Measurements from ENCODE around the gene TMEM176A. TPM values are rescaled to one million over a fixed set of nuclear protein-coding genes. Genes with fewer than 3 reads are reported as not detected.

Gene TMEM176A
- total RNA-seq, 2 donors from 2014 or later: 0.45 TPM; not detected in 1

- Mint-ChIP-seq H3K9me3 (peaks cover 7% of the 10 kb centered on the region), H3K27me3 (peaks cover 21% of the 10 kb centered on the region), H3K27ac (no peak overlapping the region), H3K4me3 (no peak overlapping the region), H3K36me3 (ENCODE audit: low read depth) (no peaks in the 10 kb centered on the region), H3K4me1 (no peaks in the 10 kb centered on the region)
- ATAC-seq (replicated peaks): no peak
Observed at GRCh38 chr7:150820578-150821198, 20.1 kb downstream of the TMEM176A start.

- ATAC-seq (replicated peaks): no peak
- H3K27ac Mint-ChIP-seq: no peak overlapping the region
- no peak overlapping the region for H3K4me3 Mint-ChIP-seq
- peaks cover 17% of the 10 kb centered on the region for H3K27me3 Mint-ChIP-seq
- H3K36me3 Mint-ChIP-seq (ENCODE audit: low read depth): no peaks in the 10 kb centered on the region
- no peaks in the 10 kb centered on the region for H3K9me3 Mint-ChIP-seq
- H3K4me1 Mint-ChIP-seq: no peaks in the 10 kb centered on the region
Observed at GRCh38 chr7:150823043-150823442, 22.5 kb downstream of the TMEM176A start.

GRCh38 chr7:150823484-150824126, 23.0 kb downstream of the TMEM176A start:
- H3K9me3 Mint-ChIP-seq: no peaks in the 10 kb centered on the region
- ATAC-seq (replicated peaks): no peak
- H3K27ac Mint-ChIP-seq: no peak overlapping the region
- no peak overlapping the region for H3K4me3 Mint-ChIP-seq
- no peaks in the 10 kb centered on the region for H3K36me3 Mint-ChIP-seq (ENCODE audit: low read depth)
- no peaks in the 10 kb centered on the region for H3K4me1 Mint-ChIP-seq
- H3K27me3 Mint-ChIP-seq: peaks cover 21% of the 10 kb centered on the region

- no peaks in the 10 kb centered on the region for H3K9me3 Mint-ChIP-seq
- no peaks in the 10 kb centered on the region for H3K36me3 Mint-ChIP-seq (ENCODE audit: low read depth)
- no peak for ATAC-seq (replicated peaks)
- H3K4me3 Mint-ChIP-seq: no peak overlapping the region
- H3K27me3 Mint-ChIP-seq: peaks cover 23% of the 10 kb centered on the region
- no peak overlapping the region for H3K27ac Mint-ChIP-seq
- no peaks in the 10 kb centered on the region for H3K4me1 Mint-ChIP-seq
Observed at GRCh38 chr7:150824379-150825177, 24.0 kb downstream of the TMEM176A start.

GRCh38 chr7:150826061-150826849, 25.7 kb downstream of the TMEM176A start:
- no peaks in the 10 kb centered on the region for H3K4me1 Mint-ChIP-seq
- no peaks in the 10 kb centered on the region for H3K9me3 Mint-ChIP-seq
- H3K4me3 Mint-ChIP-seq: no peak overlapping the region
- peaks cover 32% of the 10 kb centered on the region for H3K27me3 Mint-ChIP-seq
- ATAC-seq (replicated peaks): no peak
- H3K27ac Mint-ChIP-seq: no peak overlapping the region
- H3K36me3 Mint-ChIP-seq (ENCODE audit: low read depth): no peaks in the 10 kb centered on the region

GRCh38 chr7:150828384-150828783, 27.8 kb downstream of the TMEM176A start:
- H3K4me3 Mint-ChIP-seq: no peak overlapping the region
- no peaks in the 10 kb centered on the region for H3K4me1 Mint-ChIP-seq
- no peak for ATAC-seq (replicated peaks)
- no peaks in the 10 kb centered on the region for H3K9me3 Mint-ChIP-seq
- peaks cover 26% of the 10 kb centered on the region for H3K27me3 Mint-ChIP-seq
- no peak overlapping the region for H3K27ac Mint-ChIP-seq
- H3K36me3 Mint-ChIP-seq (ENCODE audit: low read depth): no peaks in the 10 kb centered on the region

- Mint-ChIP-seq H3K4me1 (no peaks in the 10 kb centered on the region), H3K9me3 (no peaks in the 10 kb centered on the region), H3K27me3 (peaks cover 33% of the 10 kb centered on the region), H3K4me3 (no peak overlapping the region), H3K27ac (no peak overlapping the region), H3K36me3 (ENCODE audit: low read depth) (no peaks in the 10 kb centered on the region)
- ATAC-seq (replicated peaks): no peak
Observed at GRCh38 chr7:150829426-150829825, 28.9 kb downstream of the TMEM176A start.

GRCh38 chr7:150830937-150831336, 30.4 kb downstream of the TMEM176A start:
- Mint-ChIP-seq H3K36me3 (ENCODE audit: low read depth) (no peaks in the 10 kb centered on the region), H3K4me3 (no peak overlapping the region), H3K9me3 (no peaks in the 10 kb centered on the region), H3K27ac (no peak overlapping the region), H3K4me1 (no peaks in the 10 kb centered on the region), H3K27me3 (peaks cover 34% of the 10 kb centered on the region)
- ATAC-seq (replicated peaks): no peak

- no peak overlapping the region for H3K4me3 Mint-ChIP-seq
- peaks cover 28% of the 10 kb centered on the region for H3K27me3 Mint-ChIP-seq
- H3K36me3 Mint-ChIP-seq (ENCODE audit: low read depth): no peaks in the 10 kb centered on the region
- no peak overlapping the region for H3K27ac Mint-ChIP-seq
- ATAC-seq (replicated peaks): no peak
- H3K9me3 Mint-ChIP-seq: no peaks in the 10 kb centered on the region
- H3K4me1 Mint-ChIP-seq: no peaks in the 10 kb centered on the region
Observed at GRCh38 chr7:150831851-150832250, 31.3 kb downstream of the TMEM176A start.

GRCh38 chr7:150835019-150835418, 34.5 kb downstream of the TMEM176A start:
- no peak overlapping the region for H3K27ac Mint-ChIP-seq
- H3K36me3 Mint-ChIP-seq (ENCODE audit: low read depth): no peaks in the 10 kb centered on the region
- no peak overlapping the region for H3K4me3 Mint-ChIP-seq
- no peaks in the 10 kb centered on the region for H3K9me3 Mint-ChIP-seq
- no peak for ATAC-seq (replicated peaks)
- H3K27me3 Mint-ChIP-seq: peaks cover 20% of the 10 kb centered on the region
- H3K4me1 Mint-ChIP-seq: no peaks in the 10 kb centered on the region

- H3K27me3 Mint-ChIP-seq: peaks cover 14% of the 10 kb centered on the region
- ATAC-seq (replicated peaks): no peak
- H3K4me3 Mint-ChIP-seq: no peak overlapping the region
- H3K9me3 Mint-ChIP-seq: no peaks in the 10 kb centered on the region
- H3K27ac Mint-ChIP-seq: no peak overlapping the region
- no peaks in the 10 kb centered on the region for H3K36me3 Mint-ChIP-seq (ENCODE audit: low read depth)
- no peaks in the 10 kb centered on the region for H3K4me1 Mint-ChIP-seq
Observed at GRCh38 chr7:150835702-150836280, 35.2 kb downstream of the TMEM176A start.

- no peak overlapping the region for H3K4me3 Mint-ChIP-seq
- no peaks in the 10 kb centered on the region for H3K36me3 Mint-ChIP-seq (ENCODE audit: low read depth)
- H3K27me3 Mint-ChIP-seq: peaks cover 6% of the 10 kb centered on the region
- no peaks in the 10 kb centered on the region for H3K9me3 Mint-ChIP-seq
- ATAC-seq (replicated peaks): no peak
- H3K27ac Mint-ChIP-seq: no peak overlapping the region
- H3K4me1 Mint-ChIP-seq: no peaks in the 10 kb centered on the region
Observed at GRCh38 chr7:150838965-150839650, 38.5 kb downstream of the TMEM176A start.

- Mint-ChIP-seq H3K36me3 (ENCODE audit: low read depth) (no peaks in the 10 kb centered on the region), H3K4me1 (no peaks in the 10 kb centered on the region), H3K27ac (no peak overlapping the region), H3K9me3 (no peaks in the 10 kb centered on the region), H3K4me3 (no peak overlapping the region), H3K27me3 (no peaks in the 10 kb centered on the region)
- no peak for ATAC-seq (replicated peaks)
Observed at GRCh38 chr7:150842018-150842417, 41.4 kb downstream of the TMEM176A start.

GRCh38 chr7:150842716-150843115, 42.1 kb downstream of the TMEM176A start:
- no peak for ATAC-seq (replicated peaks)
- H3K4me3 Mint-ChIP-seq: no peak overlapping the region
- H3K36me3 Mint-ChIP-seq (ENCODE audit: low read depth): no peaks in the 10 kb centered on the region
- H3K4me1 Mint-ChIP-seq: no peaks in the 10 kb centered on the region
- no peaks in the 10 kb centered on the region for H3K27me3 Mint-ChIP-seq
- H3K9me3 Mint-ChIP-seq: no peaks in the 10 kb centered on the region
- H3K27ac Mint-ChIP-seq: no peak overlapping the region
